ENCODE data around the gene PRUNE2. TPM values are rescaled to one million over a fixed set of nuclear protein-coding genes. Genes with fewer than 3 reads are reported as not detected.

PRUNE2 gene
- total and polyA plus RNA-seq, 12 donors, result 0.87 to 5.7 (median 1.6) TPM

DNA sequence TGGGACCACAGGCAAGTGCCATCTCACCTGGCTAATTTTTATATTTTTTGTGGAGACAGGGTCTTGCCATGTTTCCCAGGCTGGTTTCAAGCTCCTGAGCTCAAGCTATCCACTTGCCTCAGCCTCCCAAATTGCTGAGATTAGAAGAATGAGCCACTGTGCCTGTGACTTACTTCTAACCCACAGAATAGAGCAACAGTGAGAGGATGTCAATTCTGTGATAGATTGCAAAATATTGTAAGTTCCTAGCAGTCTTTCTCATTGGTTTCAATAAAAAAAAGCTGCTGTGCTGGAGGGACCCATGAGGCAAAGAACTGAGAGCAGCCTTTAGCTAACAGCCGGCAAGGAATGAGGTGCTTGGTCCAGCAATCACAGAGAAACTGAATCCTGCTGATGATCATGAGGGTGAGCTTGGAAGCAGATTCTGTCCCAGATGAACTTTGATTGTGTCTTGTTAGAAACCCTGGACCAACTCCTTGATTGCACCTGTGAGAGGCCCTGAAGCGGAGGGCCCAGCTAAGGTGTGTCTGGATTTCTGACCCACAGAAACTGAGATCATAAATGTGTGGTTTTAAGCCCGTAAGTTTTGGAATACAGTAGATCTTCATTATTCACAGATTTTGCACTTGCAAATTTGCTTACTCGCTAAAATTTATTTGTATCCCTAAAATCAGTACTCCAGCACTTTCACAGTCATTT, 297.2 kb downstream of the PRUNE2 start:
- H3K4me3 ChIP-seq, result no peak overlapping the region
- H3K4me1 ChIP-seq, result peaks cover 0 to 48% (median 0%) of the 10 kb centered on the region in 9 donors
- TF ChIP-seq, protein P1, sequence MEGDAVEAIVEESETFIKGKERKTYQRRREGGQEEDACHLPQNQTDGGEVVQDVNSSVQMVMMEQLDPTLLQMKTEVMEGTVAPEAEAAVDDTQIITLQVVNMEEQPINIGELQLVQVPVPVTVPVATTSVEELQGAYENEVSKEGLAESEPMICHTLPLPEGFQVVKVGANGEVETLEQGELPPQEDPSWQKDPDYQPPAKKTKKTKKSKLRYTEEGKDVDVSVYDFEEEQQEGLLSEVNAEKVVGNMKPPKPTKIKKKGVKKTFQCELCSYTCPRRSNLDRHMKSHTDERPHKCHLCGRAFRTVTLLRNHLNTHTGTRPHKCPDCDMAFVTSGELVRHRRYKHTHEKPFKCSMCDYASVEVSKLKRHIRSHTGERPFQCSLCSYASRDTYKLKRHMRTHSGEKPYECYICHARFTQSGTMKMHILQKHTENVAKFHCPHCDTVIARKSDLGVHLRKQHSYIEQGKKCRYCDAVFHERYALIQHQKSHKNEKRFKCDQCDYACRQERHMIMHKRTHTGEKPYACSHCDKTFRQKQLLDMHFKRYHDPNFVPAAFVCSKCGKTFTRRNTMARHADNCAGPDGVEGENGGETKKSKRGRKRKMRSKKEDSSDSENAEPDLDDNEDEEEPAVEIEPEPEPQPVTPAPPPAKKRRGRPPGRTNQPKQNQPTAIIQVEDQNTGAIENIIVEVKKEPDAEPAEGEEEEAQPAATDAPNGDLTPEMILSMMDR (IDR thresholded peaks at IDR 0.05), result no peak
- H3K27me3 ChIP-seq, result no peaks in the 10 kb centered on the region
- intact Hi-C loops (cut with DNase I), result no loop called here
- H3K9me3 ChIP-seq, result no peaks in the 10 kb centered on the region
- H3K27ac ChIP-seq, result peak overlapping the region in 1 of 10 donors; percentile 70
- H3K36me3 ChIP-seq, result no peaks in the 10 kb centered on the region
- no peak for ATAC-seq
- 95 to 96% methylated on average over 4 of the region's 4 CpGs for WGBS, 2 donors
- DNase-seq, result no peak

DNA sequence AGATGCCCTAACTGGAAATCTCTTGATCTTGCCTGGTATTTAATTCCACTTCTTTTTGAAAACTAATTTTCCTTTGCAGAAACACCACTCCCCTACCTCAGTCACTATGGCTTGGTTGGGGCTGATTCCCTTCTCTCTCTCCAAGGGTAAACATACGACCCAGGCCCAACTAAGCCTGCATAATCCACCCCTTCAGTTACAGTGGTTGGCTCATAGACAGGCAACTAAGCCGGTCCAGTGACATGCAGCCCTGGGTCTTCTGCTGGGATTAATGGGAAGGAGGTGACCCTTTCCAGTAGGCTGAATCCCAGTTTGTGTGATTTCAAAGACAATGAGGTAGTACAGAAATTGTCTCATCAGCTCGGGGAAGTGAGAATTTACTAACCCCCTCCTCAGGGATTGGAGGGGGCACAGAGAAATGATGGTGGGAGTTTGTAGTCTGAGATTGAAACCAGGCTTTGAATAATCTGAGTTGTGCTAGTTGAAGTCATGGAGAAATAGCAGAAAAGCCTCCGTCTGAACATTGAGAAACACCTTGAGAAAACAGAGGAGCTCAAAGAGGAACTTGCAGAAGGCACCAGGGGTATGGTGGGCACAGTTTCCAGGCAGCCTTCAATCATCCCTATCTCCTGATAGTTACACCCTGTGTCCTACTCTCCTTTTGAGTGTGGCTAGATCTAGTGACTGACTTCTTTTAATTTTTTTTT, 298.0 kb downstream of the PRUNE2 start:
- no peak for ATAC-seq
- peak overlapping the region in 1 of 10 donors; percentile 70 for H3K27ac ChIP-seq
- H3K4me3 ChIP-seq, result no peak overlapping the region
- no peaks in the 10 kb centered on the region for H3K36me3 ChIP-seq
- TF ChIP-seq, protein P1 (IDR thresholded peaks at IDR 0.05), result no peak
- H3K9me3 ChIP-seq, result peaks cover 0 to 7% (median 0%) of the 10 kb centered on the region in 11 donors
- intact Hi-C loops (cut with DNase I), result no loop called here
- H3K27me3 ChIP-seq, result no peaks in the 10 kb centered on the region
- WGBS, 2 donors, result 85 to 91% methylated on average over 4 of the region's 4 CpGs
- H3K4me1 ChIP-seq, result peaks cover 0 to 51% (median 0%) of the 10 kb centered on the region in 9 donors
- no peak for DNase-seq

DNA sequence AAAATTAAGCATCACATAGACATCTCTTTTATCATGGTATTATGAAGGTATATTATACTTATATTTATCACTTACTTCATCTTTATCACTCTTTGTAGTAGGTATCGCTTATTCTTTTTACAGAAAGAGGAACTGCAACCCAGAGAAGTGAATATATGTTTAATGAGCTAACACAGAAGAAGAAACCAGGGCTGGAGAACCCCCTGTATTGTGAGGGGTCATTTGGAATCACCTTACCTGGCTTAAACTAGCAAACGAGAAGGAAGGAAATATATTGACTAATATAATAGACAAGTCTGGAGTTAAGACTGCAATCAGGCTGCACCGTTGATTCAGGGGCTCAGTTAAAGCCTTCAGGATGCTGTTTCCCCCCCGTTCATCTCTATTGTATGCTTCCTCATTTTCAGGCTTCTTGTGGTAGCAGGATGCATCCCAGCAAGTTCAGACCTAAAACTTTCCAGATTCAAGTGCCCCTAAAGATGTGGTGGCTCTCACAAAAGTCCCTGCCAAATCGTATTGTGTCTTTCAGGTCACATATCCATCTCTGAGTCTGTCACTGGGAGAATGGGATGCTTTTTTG, 300.5 kb downstream of the PRUNE2 start:
- intact Hi-C loops (cut with DNase I), result no loop called here

More for the DNA sequence above, 300.5 kb downstream of the PRUNE2 start:
- TF ChIP-seq, protein P1 (IDR thresholded peaks at IDR 0.05), result no peak
- Histone ChIP-seq H3K9me3 (peaks cover 0 to 12% (median 0%) of the 10 kb centered on the region in 11 donors), H3K27ac (no peak overlapping the region), H3K27me3 (no peaks in the 10 kb centered on the region), H3K4me3 (no peak overlapping the region), H3K36me3 (no peaks in the 10 kb centered on the region), H3K4me1 (peaks cover 0 to 41% (median 0%) of the 10 kb centered on the region in 9 donors)
- 74 to 89% methylated on average over 5 of the region's 5 CpGs for WGBS, 2 donors
- DNase-seq (no peak), ATAC-seq (no peak)

Measured in heart right ventricle (tissue), 16 donors.